ENCODE results near the gene FAM50B.

Gene FAM50B

GRCh38 chr6:3838992-3839867 lies 9.9 kb upstream of the FAM50B start:
- Histone ChIP-seq H3K9me3 (ENCODE audit: control extremely low read depth in 1 of 5, control insufficient read depth in 4 of 5, insufficient read depth in 2 of 5, low read depth in 1 of 5, low read length in 4 of 5) (no peaks in the 10 kb centered on the region), H3K4me3 (ENCODE audit: control insufficient read depth in 1 of 7, extremely low read depth in 1 of 7, insufficient read depth in 4 of 7, low read depth in 2 of 7, low read length in 6 of 7) (no peak overlapping the region), H3K27me3 (replicated peaks in 2 of 5; ENCODE audit: control insufficient read depth in 4 of 5, insufficient read depth in 5 of 5, low read length in 4 of 5) (no peaks in the 10 kb centered on the region), H3K27ac (ENCODE audit: insufficient read depth in 1 of 2, low read depth in 1 of 2, low read length in 2 of 2, poor library complexity in 1 of 2, severe bottlenecking in 2 of 2) (no peak overlapping the region), H3K36me3 (ENCODE audit: control insufficient read depth in 4 of 4, insufficient read depth in 4 of 4, low read length in 3 of 4) (no peaks in the 10 kb centered on the region), H3K4me1 (ENCODE audit: control extremely low read depth in 1 of 4, control insufficient read depth in 4 of 4, insufficient read depth in 4 of 4, low read length in 3 of 4) (no peaks in the 10 kb centered on the region)
- DNase-seq = no peak
- WGBS (ENCODE audit: insufficient coverage) = 93% methylated on average over 5 of the region's 8 CpGs
- ChIA-PET POLR2A (no interaction called here), CTCF (interaction anchor here (1.1 kb wide), 1 partner anchor 10 kb away, joined by 6 read pairs; the partner anchor contains the start of gene FAM50B)

- WGBS (ENCODE audit: insufficient coverage) = 99% methylated on average over 6 of the region's 6 CpGs
- no peaks in the 10 kb centered on the region for H3K27me3 ChIP-seq (replicated peaks in 2 of 5; ENCODE audit: control insufficient read depth in 4 of 5, insufficient read depth in 5 of 5, low read length in 4 of 5)
- H3K9me3 ChIP-seq (ENCODE audit: control extremely low read depth in 1 of 5, control insufficient read depth in 4 of 5, insufficient read depth in 2 of 5, low read depth in 1 of 5, low read length in 4 of 5) = no peaks in the 10 kb centered on the region
- no peak overlapping the region for H3K4me3 ChIP-seq (ENCODE audit: control insufficient read depth in 1 of 7, extremely low read depth in 1 of 7, insufficient read depth in 4 of 7, low read depth in 2 of 7, low read length in 6 of 7)
- H3K27ac ChIP-seq (ENCODE audit: insufficient read depth in 1 of 2, low read depth in 1 of 2, low read length in 2 of 2, poor library complexity in 1 of 2, severe bottlenecking in 2 of 2) = no peak overlapping the region
- CTCF ChIA-PET = no interaction called here
- H3K4me1 ChIP-seq (ENCODE audit: control extremely low read depth in 1 of 4, control insufficient read depth in 4 of 4, insufficient read depth in 4 of 4, low read length in 3 of 4) = no peaks in the 10 kb centered on the region
- POLR2A ChIA-PET = no interaction called here
- no peaks in the 10 kb centered on the region for H3K36me3 ChIP-seq (ENCODE audit: control insufficient read depth in 4 of 4, insufficient read depth in 4 of 4, low read length in 3 of 4)
- no peak for DNase-seq
Measured at GRCh38 chr6:3841066-3841454, 8.1 kb upstream of the FAM50B start.

GRCh38 chr6:3841711-3842565 lies 7.2 kb upstream of the FAM50B start:
- Histone ChIP-seq H3K36me3 (ENCODE audit: control insufficient read depth in 4 of 4, insufficient read depth in 4 of 4, low read length in 3 of 4) (no peaks in the 10 kb centered on the region), H3K4me1 (ENCODE audit: control extremely low read depth in 1 of 4, control insufficient read depth in 4 of 4, insufficient read depth in 4 of 4, low read length in 3 of 4) (no peaks in the 10 kb centered on the region), H3K9me3 (ENCODE audit: control extremely low read depth in 1 of 5, control insufficient read depth in 4 of 5, insufficient read depth in 2 of 5, low read depth in 1 of 5, low read length in 4 of 5) (no peaks in the 10 kb centered on the region), H3K27ac (ENCODE audit: insufficient read depth in 1 of 2, low read depth in 1 of 2, low read length in 2 of 2, poor library complexity in 1 of 2, severe bottlenecking in 2 of 2) (no peak overlapping the region), H3K27me3 (replicated peaks in 2 of 5; ENCODE audit: control insufficient read depth in 4 of 5, insufficient read depth in 5 of 5, low read length in 4 of 5) (no peaks in the 10 kb centered on the region), H3K4me3 (ENCODE audit: control insufficient read depth in 1 of 7, extremely low read depth in 1 of 7, insufficient read depth in 4 of 7, low read depth in 2 of 7, low read length in 6 of 7) (no peak overlapping the region)
- WGBS (ENCODE audit: insufficient coverage) = 100% methylated on average over 7 of the region's 9 CpGs
- ChIA-PET POLR2A (interaction anchor here (0.6 kb wide), 1 partner anchor 62 kb away, joined by 3 read pairs; no protein-coding TSS in a partner anchor), CTCF (interaction anchor here (0.8 kb wide), 1 partner anchor 409 kb away, joined by 3 read pairs; no protein-coding TSS in a partner anchor)
- no peak for DNase-seq

- CTCF ChIA-PET = no interaction called here
- no peak overlapping the region for H3K4me3 ChIP-seq (ENCODE audit: control insufficient read depth in 1 of 7, extremely low read depth in 1 of 7, insufficient read depth in 4 of 7, low read depth in 2 of 7, low read length in 6 of 7)
- POLR2A ChIA-PET = no interaction called here
- no peak for DNase-seq
- H3K9me3 ChIP-seq (ENCODE audit: control extremely low read depth in 1 of 5, control insufficient read depth in 4 of 5, insufficient read depth in 2 of 5, low read depth in 1 of 5, low read length in 4 of 5) = no peaks in the 10 kb centered on the region
- 95% methylated on average over 5 of the region's 9 CpGs for WGBS (ENCODE audit: insufficient coverage)
- H3K36me3 ChIP-seq (ENCODE audit: control insufficient read depth in 4 of 4, insufficient read depth in 4 of 4, low read length in 3 of 4) = no peaks in the 10 kb centered on the region
- H3K27ac ChIP-seq (ENCODE audit: insufficient read depth in 1 of 2, low read depth in 1 of 2, low read length in 2 of 2, poor library complexity in 1 of 2, severe bottlenecking in 2 of 2) = no peak overlapping the region
- H3K4me1 ChIP-seq (ENCODE audit: control extremely low read depth in 1 of 4, control insufficient read depth in 4 of 4, insufficient read depth in 4 of 4, low read length in 3 of 4) = no peaks in the 10 kb centered on the region
- H3K27me3 ChIP-seq (replicated peaks in 2 of 5; ENCODE audit: control insufficient read depth in 4 of 5, insufficient read depth in 5 of 5, low read length in 4 of 5) = no peaks in the 10 kb centered on the region
Measured at GRCh38 chr6:3843379-3844096, 5.6 kb upstream of the FAM50B start.

- CTCF ChIA-PET = no interaction called here
Measured at GRCh38 chr6:3844097-3844463, 5.1 kb upstream of the FAM50B start.

GRCh38 chr6:3847521-3847920 lies 1.7 kb upstream of the FAM50B start:
- WGBS (ENCODE audit: insufficient coverage) = 100% methylated on average over 2 of the region's 3 CpGs
- Histone ChIP-seq H3K27ac (ENCODE audit: insufficient read depth in 1 of 2, low read depth in 1 of 2, low read length in 2 of 2, poor library complexity in 1 of 2, severe bottlenecking in 2 of 2) (no peak overlapping the region), H3K4me1 (ENCODE audit: control extremely low read depth in 1 of 4, control insufficient read depth in 4 of 4, insufficient read depth in 4 of 4, low read length in 3 of 4) (peaks cover 0 to 11% (median 3%) of the 10 kb centered on the region in 4 experiments), H3K27me3 (replicated peaks in 2 of 5; ENCODE audit: control insufficient read depth in 4 of 5, insufficient read depth in 5 of 5, low read length in 4 of 5) (no peaks in the 10 kb centered on the region), H3K4me3 (ENCODE audit: control insufficient read depth in 1 of 7, extremely low read depth in 1 of 7, insufficient read depth in 4 of 7, low read depth in 2 of 7, low read length in 6 of 7) (no peak overlapping the region), H3K36me3 (ENCODE audit: control insufficient read depth in 4 of 4, insufficient read depth in 4 of 4, low read length in 3 of 4) (no peaks in the 10 kb centered on the region), H3K9me3 (ENCODE audit: control extremely low read depth in 1 of 5, control insufficient read depth in 4 of 5, insufficient read depth in 2 of 5, low read depth in 1 of 5, low read length in 4 of 5) (peaks cover 0 to 6% (median 0%) of the 10 kb centered on the region in 5 experiments)
- no peak for DNase-seq
- ChIA-PET POLR2A (no interaction called here), CTCF (interaction anchor here (0.8 to 5.6 kb wide), 7 partner anchors 10 to 131 kb away, joined by 3 to 53 read pairs (median 8); no protein-coding TSS in a partner anchor)

More at GRCh38 chr6:3844097-3844463, 5.1 kb upstream of the FAM50B start:
- 94% methylated on average over 3 of the region's 5 CpGs for WGBS (ENCODE audit: insufficient coverage)
- no peak for DNase-seq
- Histone ChIP-seq H3K4me1 (ENCODE audit: control extremely low read depth in 1 of 4, control insufficient read depth in 4 of 4, insufficient read depth in 4 of 4, low read length in 3 of 4) (no peaks in the 10 kb centered on the region), H3K36me3 (ENCODE audit: control insufficient read depth in 4 of 4, insufficient read depth in 4 of 4, low read length in 3 of 4) (no peaks in the 10 kb centered on the region), H3K9me3 (ENCODE audit: control extremely low read depth in 1 of 5, control insufficient read depth in 4 of 5, insufficient read depth in 2 of 5, low read depth in 1 of 5, low read length in 4 of 5) (no peaks in the 10 kb centered on the region), H3K4me3 (ENCODE audit: control insufficient read depth in 1 of 7, extremely low read depth in 1 of 7, insufficient read depth in 4 of 7, low read depth in 2 of 7, low read length in 6 of 7) (no peak overlapping the region), H3K27ac (ENCODE audit: insufficient read depth in 1 of 2, low read depth in 1 of 2, low read length in 2 of 2, poor library complexity in 1 of 2, severe bottlenecking in 2 of 2) (no peak overlapping the region), H3K27me3 (replicated peaks in 2 of 5; ENCODE audit: control insufficient read depth in 4 of 5, insufficient read depth in 5 of 5, low read length in 4 of 5) (no peaks in the 10 kb centered on the region)
- POLR2A ChIA-PET = no interaction called here
